Frontal cortex (tissue), 4 donors: ENCODE results near the gene NSD1. TPM values are rescaled to one million over a fixed set of nuclear protein-coding genes. Genes with fewer than 3 reads are reported as not detected.

ENCODE experiments used
- DNase-seq, 2 donors: peaks; one replicate each; pipeline ENCODE4 v3.0.0; 2012; ENCODE audit warnings: low spot score in 2 of 2
- FAIRE-seq: peaks from 2 replicates; lab custom pipeline; 2012; peaks lifted over from hg19 to GRCh38; lab: Jason Lieb, UNC
- total RNA-seq: library from RNA; depleted of rRNA; stranded (reverse); fragments of >200 nt; gene quantifications from one replicate; pipeline ENCODE4 v1.2.3, GENCODE V29; 2014
- donor health status: control.
- donor health status: control.
- donor health status: control.

The NSD1 gene
- total RNA-seq, 1 donor from 2014 or later: 58.7 TPM

DNA sequence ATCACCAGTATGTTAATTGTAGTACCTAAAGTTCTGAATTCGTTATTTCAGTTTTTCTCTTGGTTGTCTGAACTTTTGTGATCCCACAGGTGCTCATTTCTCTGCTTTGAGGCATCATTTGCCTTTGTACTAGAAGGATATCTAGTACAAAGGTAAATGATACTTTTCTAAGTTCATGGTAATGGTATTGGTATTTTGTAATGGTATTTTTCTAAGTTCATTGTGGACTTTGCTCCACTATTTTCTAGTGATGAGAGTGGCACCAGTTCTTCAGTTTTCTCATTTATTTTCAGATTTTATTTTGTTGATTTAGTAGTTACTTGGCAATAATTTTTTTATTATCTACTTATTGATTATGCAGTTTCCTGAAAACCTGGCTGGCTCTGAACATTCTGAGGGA lies 127.9 kb downstream of the NSD1 start:
- no peak for FAIRE-seq
- DNase-seq: no peak

DNA sequence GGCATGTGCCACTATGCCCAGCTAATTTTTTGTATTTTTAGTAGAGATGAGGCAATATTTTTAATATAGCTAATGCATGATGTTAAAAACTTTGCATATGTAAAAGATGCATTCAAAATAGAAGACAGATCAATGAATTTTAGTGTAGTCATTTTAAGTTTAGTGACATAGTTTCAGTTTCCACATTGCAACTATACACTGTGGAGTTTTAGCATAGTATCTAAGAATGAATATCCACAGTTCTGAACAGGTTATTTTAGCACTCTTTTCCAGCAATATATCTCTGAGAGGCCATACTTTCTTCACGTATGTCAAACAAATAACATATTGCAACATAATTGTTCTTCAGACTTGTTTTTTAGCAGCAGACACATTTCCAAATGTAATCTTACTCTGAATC lies 130.6 kb downstream of the NSD1 start:
- FAIRE-seq (no peak), DNase-seq (no peak)

DNA sequence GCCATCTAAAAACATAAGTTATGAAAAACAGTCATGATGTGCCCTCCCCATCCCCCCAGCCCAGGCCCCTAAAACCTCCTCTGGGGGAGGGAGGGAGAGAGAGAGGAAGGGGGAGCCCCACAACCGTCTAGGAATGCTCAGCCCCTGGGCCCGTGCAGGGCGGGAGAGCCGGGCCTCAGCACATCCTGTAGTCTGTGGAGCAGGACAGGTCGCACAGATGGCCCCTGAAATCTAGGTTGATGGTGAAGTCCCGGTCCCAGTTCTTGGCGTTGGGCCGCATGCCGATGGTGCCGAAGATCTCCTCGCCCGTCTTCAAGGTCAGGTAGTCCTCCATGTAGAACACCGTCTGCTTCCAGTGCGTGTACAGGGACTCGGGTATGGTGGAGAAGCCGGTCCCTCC lies 131.8 kb downstream of the NSD1 start:
- DNase-seq: no peak
- FAIRE-seq: no peak

DNA sequence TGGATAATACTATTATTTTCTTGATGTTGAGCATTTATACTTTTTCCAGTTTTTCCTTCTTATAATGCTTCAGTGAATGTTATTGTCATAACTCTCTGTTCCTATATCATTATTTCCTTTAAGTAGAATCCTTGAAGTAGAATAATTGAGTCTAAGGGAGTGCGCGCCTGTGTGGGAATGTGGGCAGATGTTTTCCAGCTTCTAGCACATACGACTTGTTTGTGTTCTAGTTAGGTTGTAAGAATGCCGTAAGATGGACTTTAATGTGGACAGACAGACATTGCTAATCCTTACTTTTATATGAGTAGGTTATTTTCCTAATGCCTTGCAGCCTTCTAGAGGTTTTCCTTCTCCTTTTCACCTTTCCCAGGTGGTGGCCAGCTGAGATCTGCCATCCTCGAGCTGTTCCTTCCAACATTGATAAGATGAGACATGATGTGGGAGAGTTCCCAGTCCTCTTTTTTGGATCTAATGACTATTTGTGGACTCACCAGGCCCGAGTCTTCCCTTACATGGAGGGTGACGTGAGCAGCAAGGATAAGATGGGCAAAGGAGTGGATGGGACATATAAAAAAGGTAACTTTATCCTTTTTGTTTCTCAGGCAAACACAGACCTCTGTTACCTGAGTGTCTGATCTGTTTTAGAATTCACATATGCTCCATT lies 135.8 kb downstream of the NSD1 start:
- DNase-seq (no peak), FAIRE-seq (no peak)

DNA sequence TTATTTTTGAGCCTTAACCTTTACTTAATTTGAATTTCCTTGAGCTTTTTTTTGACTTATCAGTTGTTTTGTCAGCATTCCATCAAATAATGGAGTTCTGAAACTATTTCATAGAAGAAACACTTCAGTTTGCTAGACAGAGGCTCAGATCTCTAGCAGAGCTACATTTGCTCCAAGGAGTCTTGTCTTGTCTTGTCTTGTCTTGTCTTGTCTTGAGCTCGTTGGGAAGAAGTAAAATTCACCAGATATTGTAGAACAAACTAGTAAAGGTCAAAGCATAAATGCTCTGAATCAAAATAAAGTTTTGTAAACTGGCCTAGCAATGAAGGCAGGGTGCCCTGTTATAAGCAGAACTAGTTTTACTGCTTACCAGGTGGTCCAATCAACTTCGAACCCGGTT lies 136.4 kb downstream of the NSD1 start:
- FAIRE-seq (no peak), DNase-seq (no peak)

DNA sequence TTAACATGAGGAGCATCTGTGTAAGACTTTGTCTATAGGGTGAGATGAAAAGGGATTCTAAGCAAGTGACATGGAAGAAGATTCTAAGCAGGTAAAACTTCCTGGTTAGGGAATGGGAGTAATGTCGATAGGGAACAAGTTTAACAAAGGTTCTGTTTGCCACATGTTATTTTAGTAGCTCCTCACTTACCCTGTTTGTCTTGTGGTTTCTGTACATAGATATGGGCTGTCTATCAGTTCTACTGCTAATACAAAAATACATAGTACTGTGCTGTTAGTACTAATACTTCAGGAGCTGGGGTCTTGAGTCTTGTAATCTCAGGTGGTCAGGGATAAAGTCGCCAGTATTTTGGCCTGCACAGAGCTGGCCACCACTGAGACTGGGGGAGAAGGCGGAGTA lies 137.1 kb downstream of the NSD1 start:
- DNase-seq: no peak
- FAIRE-seq: no peak

DNA sequence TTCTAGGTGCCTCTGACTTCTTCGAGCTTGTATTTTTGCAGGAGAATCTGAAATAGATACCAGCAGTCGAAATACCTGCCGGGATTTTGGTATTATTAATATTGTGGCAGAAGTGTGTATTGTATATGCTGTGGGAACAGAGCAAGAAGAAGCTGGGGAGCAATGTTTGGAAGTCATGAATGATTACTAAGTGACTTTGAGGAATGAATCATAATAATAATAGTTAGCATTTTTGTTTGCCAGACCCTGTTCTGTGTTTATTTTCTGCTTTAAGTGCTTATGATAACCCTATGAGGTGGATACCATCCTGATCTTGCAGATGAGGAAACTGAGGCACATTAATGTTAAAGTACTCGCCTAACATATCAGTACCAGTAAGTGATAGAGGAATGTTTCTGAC lies 137.5 kb downstream of the NSD1 start:
- FAIRE-seq: no peak
- no peak for DNase-seq

DNA sequence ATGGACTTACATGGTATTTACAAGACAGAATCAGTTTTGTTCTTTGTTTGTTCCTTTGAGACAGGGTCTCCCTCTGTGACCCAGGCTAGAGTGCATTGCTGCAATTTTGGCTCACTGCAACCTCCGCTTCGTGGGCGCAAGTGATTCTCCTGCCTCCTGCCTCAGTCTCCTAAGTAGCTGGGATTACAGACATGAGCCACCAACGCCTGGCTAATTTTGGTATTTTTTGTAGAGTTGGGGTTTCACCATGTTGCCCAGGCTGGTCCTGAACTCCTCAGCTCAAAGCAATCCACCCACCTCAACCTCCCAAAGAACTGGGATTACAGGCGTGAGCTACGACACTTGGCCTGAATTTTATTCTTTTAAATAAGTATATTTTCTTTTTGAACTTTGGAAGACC lies 142.3 kb downstream of the NSD1 start:
- no peak for FAIRE-seq
- DNase-seq: no peak

DNA sequence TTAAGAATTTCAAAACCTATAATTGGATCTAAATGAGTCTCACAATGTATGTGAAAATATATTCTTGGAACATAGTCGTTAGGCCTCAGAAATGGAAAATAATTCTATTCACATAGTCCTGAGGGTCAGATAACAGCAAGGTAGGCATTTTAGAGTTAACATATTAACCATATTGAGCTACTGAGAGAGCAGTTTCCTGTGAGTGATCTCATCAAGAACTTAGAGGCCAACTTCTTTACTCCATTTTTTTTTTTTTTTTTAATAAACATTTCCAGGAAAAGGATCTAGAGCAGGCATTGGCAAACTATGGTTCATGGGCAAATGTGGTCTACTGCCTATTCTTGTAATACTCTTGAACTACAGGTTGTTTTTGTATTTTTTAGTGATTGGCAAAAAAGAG lies 143.3 kb downstream of the NSD1 start:
- no peak for FAIRE-seq

DNA sequence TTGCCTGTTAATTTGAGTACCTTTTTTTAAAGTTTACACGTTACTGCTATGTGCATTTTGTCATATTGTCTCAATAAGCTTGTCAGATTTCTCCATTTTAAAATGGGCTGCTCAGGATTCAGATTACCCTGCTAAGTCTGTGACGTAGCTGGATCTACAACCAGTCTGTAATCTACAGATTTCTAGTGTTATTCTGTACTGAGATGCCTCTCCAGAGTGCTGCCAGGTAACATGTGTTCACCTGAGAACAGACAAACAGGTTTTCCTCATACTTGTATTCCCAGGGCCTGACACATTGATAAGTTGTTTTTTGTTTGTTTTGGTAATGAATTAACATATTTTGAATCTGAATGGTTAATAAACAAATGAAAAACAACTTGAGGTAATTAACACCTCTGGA lies 154.6 kb downstream of the NSD1 start:
- DNase-seq (no peak), FAIRE-seq (no peak)

More for the DNA sequence above, 143.3 kb downstream of the NSD1 start:
- no peak for DNase-seq

GRCh38 chr5:177290816-177291596 lies 157.4 kb downstream of the NSD1 start:
- no peak for FAIRE-seq

GRCh38 chr5:177291735-177292134 lies 158.2 kb downstream of the NSD1 start:
- DNase-seq (no peak), FAIRE-seq (no peak)

More at GRCh38 chr5:177290816-177291596, 157.4 kb downstream of the NSD1 start:
- DNase-seq: no peak

- no peak for DNase-seq
- FAIRE-seq: no peak
Observed at GRCh38 chr5:177293819-177294581, 160.4 kb downstream of the NSD1 start.

DNA sequence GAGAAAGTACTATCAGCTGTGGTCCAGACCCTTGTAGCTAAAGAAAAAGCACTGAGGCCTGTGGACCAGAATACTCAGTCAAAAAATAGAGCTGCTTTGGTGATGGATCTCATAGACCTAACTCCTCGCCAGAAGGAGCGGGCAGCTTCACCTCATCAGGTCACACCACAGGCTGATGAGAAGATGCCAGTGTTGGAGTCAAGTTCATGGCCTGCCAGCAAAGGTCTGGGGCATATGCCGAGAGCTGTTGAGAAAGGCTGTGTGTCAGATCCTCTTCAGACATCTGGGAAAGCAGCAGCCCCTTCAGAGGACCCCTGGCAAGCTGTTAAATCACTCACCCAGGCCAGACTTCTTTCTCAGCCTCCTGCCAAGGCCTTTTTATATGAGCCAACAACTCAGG lies 161.1 kb downstream of the NSD1 start:
- FAIRE-seq (no peak), DNase-seq (no peak)

DNA sequence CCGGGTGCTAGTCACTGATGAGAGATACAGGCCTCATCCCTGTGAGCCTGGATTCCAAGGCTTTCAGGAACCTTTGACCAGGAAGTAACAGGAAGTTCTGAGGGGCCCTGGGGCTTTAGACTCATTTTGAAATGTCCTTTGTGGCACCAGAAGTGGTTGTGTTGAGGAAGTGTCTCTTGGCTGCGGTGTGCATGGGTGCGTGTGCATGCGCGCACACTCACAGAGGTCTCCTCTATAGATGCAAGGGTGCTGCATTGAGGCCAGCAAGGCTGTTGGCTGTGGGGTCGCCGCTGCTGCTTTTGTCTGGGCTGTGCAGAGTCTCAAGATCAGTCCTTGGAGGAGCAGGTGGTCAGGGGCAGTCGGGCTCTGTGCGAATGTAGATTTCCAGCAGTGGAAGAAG lies 162.4 kb downstream of the NSD1 start:
- no peak for FAIRE-seq
- DNase-seq: no peak

DNA sequence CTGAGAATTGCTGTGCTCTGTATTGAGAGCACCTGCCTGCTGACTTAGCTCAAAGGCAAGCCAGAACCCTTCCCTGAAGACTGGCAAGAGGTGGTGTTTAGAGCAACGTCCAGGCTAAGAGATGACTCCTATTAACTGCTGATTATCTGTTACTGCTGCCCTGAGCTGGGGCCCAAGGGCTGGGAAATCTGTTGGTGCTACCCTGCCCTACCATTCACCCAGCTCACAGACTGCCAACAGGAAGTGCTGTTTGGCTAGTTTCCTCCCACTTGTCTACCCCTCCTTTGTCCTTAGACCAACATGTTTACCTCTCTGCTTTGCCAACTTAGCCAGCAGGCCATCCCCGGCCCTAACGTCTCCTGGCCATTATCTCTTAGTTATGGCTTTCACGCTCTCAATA lies 163.0 kb downstream of the NSD1 start:
- FAIRE-seq (no peak), DNase-seq (no peak)

DNA sequence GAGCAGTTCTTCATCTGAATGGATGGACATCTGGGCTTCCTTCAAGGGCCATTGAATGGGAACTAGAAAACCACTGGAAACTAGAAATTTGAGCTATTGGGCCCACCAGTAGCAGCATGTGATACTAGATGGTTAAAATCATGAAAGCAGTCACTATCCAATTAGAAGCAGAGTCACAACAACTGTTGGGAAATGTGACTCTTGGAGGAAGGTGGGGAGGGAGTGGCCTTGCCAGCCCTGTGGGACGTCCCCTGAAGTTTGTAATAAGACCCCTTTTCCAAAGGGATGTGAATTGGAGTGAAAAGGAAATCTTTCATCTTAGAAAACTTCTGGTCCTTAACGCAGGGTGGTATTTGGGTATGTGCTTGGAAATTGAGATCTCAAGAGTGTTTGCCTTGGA lies 164.3 kb downstream of the NSD1 start:
- DNase-seq (no peak), FAIRE-seq (no peak)

GRCh38 chr5:177299697-177300096 lies 166.1 kb downstream of the NSD1 start:
- no peak for DNase-seq
- no peak for FAIRE-seq

- DNase-seq (no peak), FAIRE-seq (no peak)
Observed at GRCh38 chr5:177300236-177300880, 166.8 kb downstream of the NSD1 start.

DNA sequence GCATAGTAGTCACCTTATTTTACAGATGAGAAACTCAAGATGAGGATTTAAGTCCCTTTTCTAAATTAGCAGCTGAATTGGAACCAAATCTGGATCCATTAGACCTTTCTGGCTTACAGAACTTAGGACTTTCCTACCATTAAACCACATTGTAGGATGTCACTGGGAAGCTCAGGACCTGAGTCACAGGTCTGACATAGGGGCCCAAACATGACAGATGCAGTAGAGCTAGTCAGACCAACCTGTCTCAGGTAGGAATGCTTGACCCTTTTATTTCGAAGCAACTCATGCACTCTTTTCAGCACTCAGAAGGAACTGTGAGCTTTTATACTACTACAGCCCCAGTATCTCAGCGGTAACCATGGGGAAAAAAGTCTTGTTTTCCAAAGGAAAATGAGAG lies 167.4 kb downstream of the NSD1 start:
- no peak for DNase-seq
- FAIRE-seq: no peak
